NCI-H1105 treated with DMSO at 0.1 percent for 48 hours (cell line): ENCODE measurements around the gene PDCD7.
"Not testable (repeated sequence)": the region's sequence is repeated elsewhere in the genome, so short reads cannot be mapped to it uniquely, and the experiment has no call there.

Experiments
- DNase-seq: peaks from one replicate; lab custom pipeline; 2025; lab: John Stamatoyannopoulos, UW

The PDCD7 gene

GRCh38 chr15:65133548-65134200 is at the start of gene PDCD7:
TSS of gene PDCD7 (minus strand) at chr15:65133808. CDS start at chr15:65133781, 27 bp downstream.
- peak; percentile 95 for DNase-seq

GRCh38 chr15:65182538-65182937 is 48.9 kb upstream of the PDCD7 start:
- no peak for DNase-seq

DNA sequence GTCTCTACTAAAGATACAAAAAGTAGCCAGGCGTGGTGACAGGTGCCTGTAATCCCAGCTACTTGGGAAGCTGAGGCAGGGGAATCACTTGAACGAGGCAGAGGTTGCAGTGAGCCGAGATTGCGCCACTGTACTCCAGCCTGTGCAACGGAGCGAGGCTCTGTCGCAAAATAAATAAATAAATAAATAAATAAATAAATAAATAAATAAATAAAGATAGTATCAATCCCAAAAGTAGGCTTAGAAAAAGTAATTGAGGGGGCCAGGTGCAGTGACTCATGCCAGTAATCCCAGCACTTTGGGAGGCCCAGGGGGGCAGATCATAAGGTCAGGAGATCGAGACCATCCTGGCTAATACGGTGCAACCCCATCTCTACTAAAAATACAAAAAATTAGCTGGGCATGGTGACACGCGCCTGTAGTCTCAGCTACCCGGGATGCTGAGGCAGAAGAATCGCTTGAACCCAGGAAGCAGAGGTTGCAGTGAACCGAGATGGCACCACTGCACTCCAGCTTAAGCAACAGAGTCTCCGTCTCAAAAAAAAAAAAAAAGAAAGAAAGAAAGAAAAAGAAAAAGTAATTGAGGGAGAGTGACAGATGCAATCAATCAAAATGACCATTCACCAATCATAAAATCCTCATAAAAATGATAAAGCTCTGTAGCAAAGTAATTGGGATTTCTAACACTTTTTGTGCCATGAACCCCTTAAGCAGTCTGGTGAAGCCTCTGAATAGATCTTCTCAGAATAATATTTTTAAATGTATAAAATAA is 48.2 kb upstream of the PDCD7 start:
- DNase-seq = not testable (repeated sequence)

DNA sequence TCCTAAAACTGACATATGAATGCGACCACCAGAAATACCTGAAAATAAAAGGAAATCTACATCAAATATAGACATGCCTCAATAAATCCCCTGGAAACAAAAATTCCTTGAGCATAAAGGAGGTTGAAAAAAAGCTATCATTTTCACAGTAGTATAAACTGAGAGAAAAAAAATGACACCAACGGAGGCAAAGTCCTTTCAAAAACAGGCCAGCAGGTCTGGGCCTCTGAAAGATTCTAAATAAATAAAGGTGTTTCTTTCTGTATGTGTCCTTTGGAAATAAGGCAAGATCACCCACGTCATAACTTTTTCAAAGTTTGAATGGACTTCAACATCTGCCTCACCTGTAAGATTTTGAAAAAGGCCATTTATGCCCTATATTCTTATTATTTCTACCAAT is 46.6 kb upstream of the PDCD7 start:
- DNase-seq = no peak

DNA sequence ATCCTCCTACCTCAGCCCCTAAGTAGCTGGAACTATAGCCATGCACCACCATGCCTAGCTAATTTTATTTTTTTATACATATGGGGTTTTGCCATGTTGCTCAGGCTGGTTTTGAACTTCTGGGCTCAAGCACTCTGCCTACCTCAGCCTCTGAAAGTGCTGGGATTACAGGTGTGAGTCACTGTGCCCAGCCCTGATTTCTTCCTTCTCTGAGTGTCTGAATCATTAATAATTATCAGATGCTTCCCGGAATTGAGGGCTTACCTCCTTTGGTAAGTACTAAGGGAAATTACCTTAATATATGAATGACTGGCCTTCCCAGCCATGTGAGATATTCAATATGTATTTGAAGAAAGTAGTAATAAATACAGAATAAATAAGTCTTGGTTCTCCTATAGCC is 44.3 kb upstream of the PDCD7 start:
- no peak for DNase-seq

- no peak for DNase-seq
Measured at GRCh38 chr15:65176056-65176455, 42.4 kb upstream of the PDCD7 start.

GRCh38 chr15:65175511-65175910 is 41.9 kb upstream of the PDCD7 start:
- DNase-seq = no peak

DNA sequence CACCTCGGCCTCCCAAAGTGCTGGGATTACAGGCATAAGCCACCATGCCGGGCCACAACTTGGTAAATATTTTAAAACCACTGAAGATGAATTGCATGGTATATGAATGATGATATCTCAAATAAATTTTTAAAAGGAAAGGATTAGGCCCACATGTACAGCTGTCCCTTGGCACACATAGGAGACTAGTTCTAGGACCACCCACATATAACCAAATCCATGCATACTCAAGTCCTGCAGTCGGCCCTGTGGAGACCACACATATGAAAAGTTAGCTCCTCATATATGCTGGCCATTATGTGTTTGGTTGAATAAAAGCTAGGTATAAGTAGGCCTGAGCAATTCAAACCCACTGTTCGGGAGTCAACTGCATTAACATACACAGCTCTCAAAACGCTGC is 40.9 kb upstream of the PDCD7 start:
- no peak for DNase-seq

GRCh38 chr15:65172531-65172930 is 38.9 kb upstream of the PDCD7 start:
- DNase-seq = no peak

- no peak for DNase-seq
Measured at GRCh38 chr15:65171428-65171827, 37.8 kb upstream of the PDCD7 start.

DNA sequence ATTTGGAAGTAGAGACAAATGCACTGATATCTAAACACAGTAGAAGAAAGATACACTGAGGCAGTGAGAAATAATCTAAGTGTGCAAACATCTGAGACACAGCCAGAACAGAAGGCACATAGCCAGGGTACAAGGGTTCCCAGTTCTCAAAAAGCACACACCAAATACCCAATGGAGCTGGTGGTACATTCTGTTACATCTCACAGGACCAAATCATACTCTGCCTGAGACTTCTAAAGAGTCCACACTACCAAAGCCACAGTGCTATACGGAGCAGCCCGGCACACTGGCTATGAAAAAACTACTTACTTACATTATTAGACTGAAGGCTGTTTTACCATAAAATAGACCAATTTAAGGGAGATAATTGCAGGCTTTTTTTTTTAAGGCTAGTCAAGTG is 32.3 kb upstream of the PDCD7 start:
- DNase-seq = no peak

DNA sequence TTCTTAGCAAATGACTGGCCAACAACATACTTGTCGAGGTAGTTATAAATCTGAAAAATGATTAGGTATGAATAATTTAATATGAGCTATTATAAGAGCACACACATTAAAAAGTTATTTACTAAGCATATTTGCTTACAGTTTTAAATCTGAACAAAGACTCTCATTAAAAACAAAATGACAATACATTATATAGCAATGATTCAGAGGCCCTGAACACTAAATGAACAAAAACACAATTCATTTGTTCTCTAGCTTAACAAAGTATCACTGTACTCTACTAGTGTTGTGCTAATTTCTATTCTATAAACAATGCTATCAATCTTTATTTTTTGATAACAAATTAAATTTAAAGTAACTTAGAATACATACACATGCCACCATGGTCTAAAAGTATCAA is 30.5 kb upstream of the PDCD7 start:
- DNase-seq = no peak

DNA sequence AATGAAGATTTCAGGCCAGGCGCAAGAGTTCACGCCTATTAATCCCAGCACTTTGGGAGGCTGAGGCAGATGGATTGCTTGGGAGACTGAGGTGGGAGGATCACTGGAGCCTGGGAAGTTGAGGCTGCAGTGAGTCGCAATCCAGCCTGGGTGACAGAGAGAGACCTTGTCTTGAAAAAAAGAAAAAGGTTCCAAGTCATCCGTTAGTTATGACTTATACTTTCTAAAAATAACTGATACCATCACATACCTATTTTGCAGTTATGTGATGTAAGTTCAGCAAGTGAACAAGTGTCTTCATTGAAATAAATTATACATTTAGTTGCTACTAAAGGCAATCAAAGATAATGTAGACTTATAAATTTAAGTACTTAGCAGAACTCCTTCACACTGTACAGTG is 29.4 kb upstream of the PDCD7 start:
- no peak for DNase-seq

GRCh38 chr15:65156692-65157091 is 23.1 kb upstream of the PDCD7 start:
- DNase-seq = peak; percentile 13

DNA sequence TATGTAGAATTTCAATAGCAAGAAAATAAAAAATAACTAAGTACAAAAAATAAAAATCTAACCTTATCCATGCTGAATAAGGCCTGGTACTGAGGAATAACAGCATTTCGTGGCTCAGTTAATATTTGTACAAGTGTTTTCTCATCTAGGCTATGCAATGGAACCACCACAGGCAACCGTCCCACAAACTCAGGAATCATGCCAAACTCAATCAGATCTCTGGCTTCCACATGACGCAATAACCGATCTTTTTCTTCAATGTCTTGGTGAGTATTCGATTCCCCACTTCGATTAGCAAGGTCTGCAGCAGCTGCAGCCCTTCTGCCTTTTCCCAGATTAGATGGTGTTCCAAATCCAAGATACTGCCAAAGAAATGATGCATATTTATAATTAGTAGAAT is 21.1 kb upstream of the PDCD7 start:
- no peak for DNase-seq

DNA sequence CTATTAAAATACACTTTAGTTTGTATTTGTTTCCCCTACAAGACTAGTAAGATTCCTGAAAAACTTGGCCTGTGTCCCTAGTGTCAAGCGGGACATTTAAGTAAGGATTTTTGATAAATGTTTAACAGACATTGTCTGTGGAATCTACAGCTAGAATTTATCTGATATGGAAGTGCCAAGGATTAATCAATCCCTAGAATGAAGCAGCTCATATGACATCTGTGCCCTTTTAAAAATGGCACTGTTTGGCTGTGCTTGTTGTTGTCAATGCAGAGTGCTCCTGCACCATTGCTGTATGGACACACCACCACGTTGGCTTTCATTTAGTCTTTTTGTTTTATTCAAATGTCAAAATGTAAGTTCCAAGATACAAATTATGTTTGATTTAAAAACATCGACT is 14.3 kb upstream of the PDCD7 start:
- DNase-seq = no peak

DNA sequence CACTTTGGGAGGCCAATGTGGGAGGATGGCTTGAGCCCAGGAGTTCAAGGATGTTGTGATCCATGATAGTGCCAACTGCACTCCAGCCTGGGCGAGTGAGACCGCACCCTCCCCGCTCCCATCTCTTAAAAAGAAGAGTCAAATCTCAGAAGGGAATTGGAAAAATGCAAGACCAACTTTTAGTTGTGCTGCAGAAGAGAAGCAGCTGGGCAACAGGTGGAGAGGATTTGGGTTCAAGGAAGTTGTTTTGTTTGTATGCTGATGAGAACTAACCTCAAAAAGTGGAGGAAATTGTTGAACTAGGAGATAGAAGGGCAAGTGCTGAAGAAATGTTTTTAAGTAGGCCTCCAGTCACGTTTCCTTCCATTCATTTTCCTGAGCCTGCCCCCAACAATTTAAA is 12.8 kb upstream of the PDCD7 start:
- no peak for DNase-seq

DNA sequence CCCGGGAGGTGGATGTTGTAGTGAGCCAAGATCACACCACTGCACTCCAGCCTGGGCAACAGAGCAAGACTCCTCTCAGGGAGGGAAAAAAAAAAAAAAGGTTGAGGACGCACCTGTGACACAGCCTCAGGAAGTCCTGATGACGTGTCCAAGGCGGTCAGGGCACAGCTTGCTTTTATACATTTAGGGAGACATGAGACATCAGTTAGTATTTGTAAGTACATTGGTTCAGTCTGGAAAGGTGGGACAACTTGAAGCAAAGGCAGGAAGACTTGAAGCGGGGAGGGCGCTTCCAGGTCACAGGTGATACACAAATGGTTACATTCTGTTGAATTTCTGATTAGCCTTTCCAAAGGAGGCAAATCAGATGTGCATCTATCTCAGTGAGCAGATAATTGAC is 5.0 kb upstream of the PDCD7 start:
- not testable (repeated sequence) for DNase-seq

DNA sequence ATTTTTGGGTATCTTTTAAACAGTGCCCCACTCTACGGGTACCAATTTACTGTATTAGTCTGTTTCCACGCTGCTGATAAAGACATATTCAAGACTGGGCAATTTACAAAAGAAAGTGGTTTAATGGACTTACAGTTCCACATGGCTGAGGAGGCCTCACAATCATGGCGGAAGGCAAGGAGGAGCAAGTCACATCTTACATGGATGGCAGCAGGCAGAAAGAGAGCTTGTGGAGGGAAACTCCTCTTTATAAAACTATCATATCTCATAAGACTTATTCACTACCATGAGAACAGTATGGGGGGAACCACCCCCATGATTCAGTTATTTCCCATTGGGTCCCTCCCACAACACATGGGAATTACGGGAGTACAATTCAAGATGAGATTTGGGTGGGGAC is 4.3 kb upstream of the PDCD7 start:
- not testable (repeated sequence) for DNase-seq

GRCh38 chr15:65137089-65137488 is 3.5 kb upstream of the PDCD7 start:
- not testable (repeated sequence) for DNase-seq

- DNase-seq = no peak
Measured at GRCh38 chr15:65134538-65134937, 930 bp upstream of the PDCD7 start.

DNA sequence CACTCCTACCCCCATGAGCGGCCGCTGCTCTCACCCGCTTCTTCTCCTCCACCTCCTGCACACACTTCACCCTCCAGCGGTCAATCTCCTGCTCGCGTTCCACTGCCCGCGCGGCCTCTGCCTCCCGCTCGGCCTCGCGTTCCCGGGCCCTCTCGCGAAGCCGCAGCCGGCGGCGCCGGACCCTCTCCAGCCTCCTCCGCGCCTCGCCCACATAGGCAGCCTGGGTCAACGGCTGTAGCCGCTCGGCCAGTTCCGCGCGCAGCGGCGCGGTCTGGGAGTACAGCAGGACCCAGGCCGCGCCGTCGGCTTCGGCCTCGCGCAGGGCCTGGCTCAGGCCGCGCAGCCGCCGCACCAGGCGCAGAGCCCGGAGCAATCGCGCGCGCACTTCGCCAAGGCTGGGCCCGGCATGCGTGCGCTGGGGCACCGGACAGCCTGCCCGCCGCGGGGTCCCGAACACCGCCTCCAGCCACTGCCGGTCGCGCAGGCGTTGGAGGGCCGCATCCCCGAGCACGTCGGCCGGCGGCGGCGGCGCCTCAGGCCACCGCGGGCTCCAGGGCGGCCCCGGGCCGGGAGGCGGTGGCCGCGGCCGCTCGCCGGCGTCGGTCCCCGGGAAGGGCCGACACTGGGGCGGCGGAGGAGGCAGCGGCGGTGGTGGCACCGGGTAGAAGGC is 595 bp downstream of the PDCD7 start:
- DNase-seq = no peak

GRCh38 chr15:65130941-65131340 is 2.7 kb downstream of the PDCD7 start:
- no peak for DNase-seq
